GM19463 (cell line): Measurements from ENCODE around the gene COL9A1.
A peak's percentile ranks its signal among the peaks of the same experiment; 100 is the strongest.

Experiments
- ATAC-seq: cut with Tn5 transposase; IDR thresholded peaks from one replicate; pipeline ENCODE4 v1.9.1; 2021; ENCODE audit warnings: mild to moderate bottlenecking, moderate library complexity; ENCODE audit not compliant: unreplicated experiment

The COL9A1 gene

GRCh38 chr6:70234561-70235236 is 68.2 kb downstream of the COL9A1 start:
- no peak for ATAC-seq

- ATAC-seq: no peak
Measured at GRCh38 chr6:70231311-70231710, 71.6 kb downstream of the COL9A1 start.

GRCh38 chr6:70225055-70225454 is 77.8 kb downstream of the COL9A1 start:
- no peak for ATAC-seq

- ATAC-seq: no peak
Measured at GRCh38 chr6:70222439-70222749, 80.5 kb downstream of the COL9A1 start.

- ATAC-seq: no peak
Measured at GRCh38 chr6:70221715-70222438, 81.0 kb downstream of the COL9A1 start.

- ATAC-seq: no peak
Measured at GRCh38 chr6:70221025-70221714, 81.7 kb downstream of the COL9A1 start.

- no peak for ATAC-seq
Measured at GRCh38 chr6:70219943-70220613, 82.8 kb downstream of the COL9A1 start.

GRCh38 chr6:70216767-70217166 is 86.1 kb downstream of the COL9A1 start:
- no peak for ATAC-seq

- ATAC-seq: no peak
Measured at GRCh38 chr6:70215460-70216108, 87.3 kb downstream of the COL9A1 start.

- no peak for ATAC-seq
Measured at GRCh38 chr6:70210462-70210861, 92.4 kb downstream of the COL9A1 start.

- ATAC-seq: no peak
Measured at GRCh38 chr6:70208235-70208790, 94.6 kb downstream of the COL9A1 start.

- ATAC-seq: no peak
Measured at GRCh38 chr6:70198785-70199184, 104.1 kb downstream of the COL9A1 start.

GRCh38 chr6:70196531-70196930 is 106.4 kb downstream of the COL9A1 start:
- no peak for ATAC-seq

GRCh38 chr6:70194421-70194820 is 108.5 kb downstream of the COL9A1 start:
- ATAC-seq: no peak

GRCh38 chr6:70188202-70188601 is 114.7 kb downstream of the COL9A1 start:
- ATAC-seq: no peak

GRCh38 chr6:70186461-70186860 is 116.4 kb downstream of the COL9A1 start:
- no peak for ATAC-seq

GRCh38 chr6:70184723-70185122 is 118.2 kb downstream of the COL9A1 start:
- no peak for ATAC-seq

GRCh38 chr6:70183538-70183937 is 119.3 kb downstream of the COL9A1 start:
- no peak for ATAC-seq

- peak; percentile 63 for ATAC-seq
Measured at GRCh38 chr6:70180901-70181599, 121.8 kb downstream of the COL9A1 start.
